ENCODE data around the gene CDKN1A. TPM values are rescaled to one million over a fixed set of nuclear protein-coding genes. Genes with fewer than 3 reads are reported as not detected.
A peak's percentile ranks its signal among the peaks of the same experiment; 100 is the strongest.
"Not testable (repeated sequence)": the region's sequence is repeated elsewhere in the genome, so short reads cannot be mapped to it uniquely, and the experiment has no call there.

CDKN1A gene
- 275 TPM for polyA plus RNA-seq (2013, experiment 1 of 2; ENCODE audit: insufficient read length)
- polyA plus RNA-seq (2013, experiment 2 of 2; ENCODE audit: insufficient read length) = 401 TPM

GRCh38 chr6:36678488-36679042 is at the start of gene CDKN1A:
CDKN1A (plus strand) TSS chr6:36678714; CDS start chr6:36684102, 5,388 bp downstream.
- DNase-seq = peak; percentile 91

- DNase-seq = no peak
Observed at GRCh38 chr6:36629784-36630183, 48.7 kb upstream of the CDKN1A start.

- no peak for DNase-seq
Observed at GRCh38 chr6:36631326-36632011, 47.0 kb upstream of the CDKN1A start.

- DNase-seq = no peak
Observed at GRCh38 chr6:36633370-36633769, 45.1 kb upstream of the CDKN1A start.

DNA sequence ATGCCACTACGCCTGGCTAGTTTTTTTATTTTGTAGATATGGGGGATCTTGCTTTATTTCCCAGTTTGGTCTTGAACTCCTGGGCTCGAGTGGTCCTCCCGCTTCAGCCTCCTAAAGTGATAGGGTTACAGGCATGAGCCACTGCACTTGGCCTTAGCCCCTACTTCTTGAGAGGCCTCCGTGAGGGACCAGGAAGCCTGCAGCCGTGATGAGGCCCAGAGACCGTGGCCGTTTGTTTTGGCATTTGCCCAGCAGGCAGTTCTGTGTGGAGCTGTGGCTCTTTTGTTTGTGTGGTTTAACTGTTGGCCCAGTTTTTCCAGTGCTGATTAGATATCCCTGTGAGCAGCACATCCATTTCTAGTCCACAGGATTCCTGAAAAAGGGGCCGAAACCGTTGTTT is 44.6 kb upstream of the CDKN1A start:
- DNase-seq = peak; percentile 86

DNA sequence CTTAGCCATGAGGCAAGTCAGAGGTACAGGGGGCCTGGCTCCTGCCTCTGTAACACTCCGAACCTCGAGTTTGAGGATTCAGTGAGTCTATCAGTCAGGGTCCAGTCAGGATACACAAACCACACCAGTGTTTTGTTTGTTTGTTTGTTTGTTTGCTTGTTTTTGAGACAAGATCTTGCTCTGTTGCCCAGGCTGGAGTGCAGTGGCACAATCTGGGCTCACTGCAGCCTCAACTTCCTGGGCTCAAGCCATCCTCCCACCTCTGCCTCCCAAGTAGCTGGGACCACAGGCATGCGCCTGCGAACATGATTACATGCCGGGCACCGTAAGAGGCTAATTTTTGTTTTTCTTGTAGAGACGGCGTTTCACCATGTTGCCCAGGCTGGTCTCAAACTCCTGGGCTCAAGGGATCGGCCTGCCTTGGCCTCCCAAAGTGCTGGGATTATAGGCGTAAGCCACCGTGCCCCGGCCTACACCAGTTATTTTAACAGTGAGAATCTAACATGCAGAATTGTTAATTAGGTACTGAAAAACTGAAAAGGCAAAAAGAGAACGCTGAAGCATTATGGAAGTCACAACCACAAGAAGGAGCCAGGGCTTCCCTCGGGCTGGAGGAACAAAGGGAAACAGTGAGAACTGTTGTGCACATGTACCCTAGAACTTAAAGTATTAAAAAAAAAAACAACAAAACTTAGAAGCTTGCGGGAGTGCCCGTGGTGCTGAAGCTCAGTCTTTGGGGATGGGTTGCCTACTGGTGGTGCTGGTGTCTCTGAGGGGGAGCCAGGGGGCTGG is 44.0 kb upstream of the CDKN1A start:
- no peak for DNase-seq

DNA sequence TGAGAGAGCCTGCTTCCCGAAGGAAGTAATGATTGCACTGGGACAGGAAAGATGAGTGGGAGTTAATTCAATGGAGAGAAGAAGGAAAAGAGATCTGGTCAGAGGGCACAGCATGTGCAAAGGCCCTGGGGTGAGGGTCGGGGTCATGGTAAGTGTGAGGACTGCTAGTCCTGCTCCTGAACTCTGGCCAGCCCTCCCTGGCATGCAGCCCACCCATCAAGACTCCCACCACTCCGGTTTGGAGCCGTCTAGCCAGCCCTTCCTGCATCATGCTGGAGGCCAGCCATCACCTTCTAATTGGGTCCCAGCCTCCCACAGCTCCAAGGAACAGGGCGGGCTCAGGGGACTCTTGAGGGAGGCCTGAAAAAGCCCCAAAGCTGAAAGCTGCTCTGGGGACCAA is 42.2 kb upstream of the CDKN1A start:
- DNase-seq = no peak

DNA sequence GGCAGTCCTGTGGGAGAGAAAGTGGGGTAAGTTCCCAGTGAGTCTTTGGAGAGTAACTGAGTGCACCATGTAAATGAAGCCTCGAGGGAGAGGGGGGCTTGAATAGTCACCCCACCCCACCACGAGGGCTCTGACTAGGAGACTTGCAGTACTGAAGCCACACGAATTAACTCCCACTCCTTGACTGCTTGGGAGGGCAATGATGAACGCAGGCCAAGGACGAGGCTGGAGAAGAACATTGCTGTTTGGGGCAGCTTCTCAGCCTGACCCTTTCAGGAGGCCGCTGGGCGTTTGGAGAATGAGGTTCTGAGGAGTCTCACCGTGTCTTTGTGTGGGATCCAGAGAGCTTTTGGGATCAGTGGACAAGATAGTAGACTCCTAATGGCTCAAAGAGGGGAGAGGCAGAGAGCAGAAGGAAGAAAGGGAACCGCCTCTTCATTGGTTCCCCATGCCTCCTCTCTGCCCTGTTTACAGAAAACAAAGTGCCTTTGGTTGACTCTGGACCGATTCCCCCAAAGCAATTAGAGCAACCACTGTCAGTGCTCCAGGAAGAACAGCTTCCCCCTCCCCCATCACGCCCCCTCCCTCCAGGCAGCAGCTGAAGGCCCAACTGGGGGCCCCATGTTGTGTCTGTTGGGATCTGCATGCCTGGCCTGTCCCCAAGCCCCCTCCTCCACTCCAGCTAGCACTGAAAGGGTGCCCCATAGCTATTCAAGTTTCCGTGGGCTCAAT is 41.7 kb upstream of the CDKN1A start:
- DNase-seq = no peak

DNA sequence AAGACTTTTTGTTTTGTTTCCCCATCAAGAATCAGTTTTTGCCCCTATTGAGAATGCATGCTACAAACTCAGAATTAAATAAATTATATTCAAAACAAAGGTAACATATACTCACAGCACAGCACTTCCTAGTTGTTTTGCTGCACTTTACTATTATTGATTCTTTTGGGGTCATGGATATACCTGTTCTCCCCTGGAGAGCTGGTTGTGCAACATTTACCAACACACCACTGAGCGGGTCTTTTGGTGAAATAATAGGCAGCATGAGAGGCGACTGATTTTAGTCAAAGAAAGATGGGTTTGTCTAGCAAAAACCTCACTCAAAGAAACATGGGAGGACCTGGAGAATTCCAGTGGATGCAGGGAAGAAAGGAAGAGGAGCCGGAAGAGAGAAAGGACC is 39.9 kb upstream of the CDKN1A start:
- no peak for DNase-seq

DNA sequence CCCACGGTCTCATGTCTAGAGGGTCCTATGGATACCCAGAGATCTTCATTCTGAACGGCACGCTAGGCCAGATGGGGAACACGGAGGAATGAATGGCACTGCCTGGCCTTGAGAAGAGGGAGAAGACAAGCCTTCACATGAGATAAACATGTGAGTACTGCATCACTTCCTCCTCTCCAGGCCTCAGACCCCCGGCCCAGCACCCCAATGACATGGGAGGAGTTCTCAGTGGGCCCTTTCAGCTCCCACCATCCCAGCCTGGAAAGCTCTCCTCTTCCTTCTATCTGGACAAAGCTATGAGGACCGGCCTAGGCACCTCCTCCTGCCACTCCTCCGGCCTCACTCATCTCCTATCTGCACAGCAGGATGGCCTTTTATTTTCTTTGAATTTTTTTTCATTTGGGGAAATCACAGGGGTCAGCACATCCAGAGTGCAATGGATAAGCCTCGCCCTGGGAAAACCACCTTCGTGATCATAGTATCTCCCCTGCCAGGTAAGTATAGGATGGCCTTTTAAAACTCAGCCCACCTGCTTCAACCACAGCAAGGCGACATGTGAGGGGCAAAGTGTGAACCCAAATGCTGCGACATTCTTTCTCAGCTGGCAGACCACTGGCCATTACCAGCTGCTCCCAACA is 39.2 kb upstream of the CDKN1A start:
- no peak for DNase-seq

GRCh38 chr6:36641543-36641942 is 37.0 kb upstream of the CDKN1A start:
- DNase-seq = no peak

DNA sequence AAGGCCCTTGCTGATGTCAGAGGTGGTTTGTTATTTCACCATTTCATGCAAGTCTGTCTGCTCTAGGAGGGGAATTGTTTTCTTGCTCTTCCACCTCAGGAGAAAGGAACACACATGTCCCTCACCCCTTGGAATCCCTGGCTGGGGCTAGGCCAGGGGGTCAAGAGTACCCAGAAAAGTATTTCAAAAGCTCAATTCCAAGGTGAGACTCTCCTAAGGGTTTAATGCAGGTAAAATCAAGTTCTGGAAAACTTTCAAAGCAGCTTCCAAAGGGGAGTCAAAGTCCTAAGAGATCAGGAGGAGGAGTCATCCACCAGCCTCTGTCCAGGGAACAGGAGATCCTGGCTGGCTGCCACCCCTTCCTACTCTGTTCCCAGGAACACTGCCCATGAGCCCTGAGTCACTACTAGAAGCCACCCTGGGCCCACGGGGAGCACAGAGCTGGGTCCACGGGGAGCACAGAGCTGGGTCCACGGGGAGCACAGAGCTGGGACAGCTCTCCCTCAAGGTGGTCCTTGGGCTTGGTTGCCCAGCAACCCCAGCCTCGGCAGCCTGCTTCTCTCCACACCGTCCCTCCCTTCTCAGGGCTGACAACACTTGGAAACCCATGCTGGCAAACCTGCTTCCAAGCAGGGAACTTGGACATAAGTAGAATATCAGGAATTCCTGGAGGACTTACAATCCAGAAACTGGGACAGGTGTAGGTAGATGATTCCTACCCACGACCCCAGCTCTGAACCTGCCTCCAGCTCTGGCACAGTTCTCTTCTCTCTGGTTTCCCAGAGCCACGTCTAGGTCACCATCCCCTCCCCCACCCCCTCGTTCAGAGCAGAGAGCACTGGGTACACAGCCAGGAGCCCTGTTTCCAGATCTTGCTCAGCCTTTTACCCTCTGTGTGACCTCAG is 35.3 kb upstream of the CDKN1A start:
- peak; percentile 87 for DNase-seq

- DNase-seq = no peak
Observed at GRCh38 chr6:36643977-36644376, 34.5 kb upstream of the CDKN1A start.

DNA sequence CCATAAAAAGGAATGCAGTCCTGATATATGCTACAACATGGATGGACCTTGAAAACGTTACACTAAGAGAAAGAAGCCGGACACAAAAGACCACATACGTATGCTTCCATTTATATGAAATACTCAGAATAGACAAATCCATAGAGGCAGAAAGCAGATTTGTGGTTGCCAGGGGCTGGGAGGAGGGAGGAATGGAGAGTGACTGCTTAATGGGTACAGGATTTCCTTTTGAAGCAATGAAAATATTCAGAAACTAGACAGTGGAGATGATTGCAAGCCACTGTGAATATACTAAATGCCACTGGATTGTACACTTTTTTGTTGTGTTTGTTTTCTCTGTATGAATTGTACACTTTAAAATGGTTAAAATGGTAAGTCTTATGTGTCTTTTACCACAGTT is 29.4 kb upstream of the CDKN1A start:
- DNase-seq = no peak

DNA sequence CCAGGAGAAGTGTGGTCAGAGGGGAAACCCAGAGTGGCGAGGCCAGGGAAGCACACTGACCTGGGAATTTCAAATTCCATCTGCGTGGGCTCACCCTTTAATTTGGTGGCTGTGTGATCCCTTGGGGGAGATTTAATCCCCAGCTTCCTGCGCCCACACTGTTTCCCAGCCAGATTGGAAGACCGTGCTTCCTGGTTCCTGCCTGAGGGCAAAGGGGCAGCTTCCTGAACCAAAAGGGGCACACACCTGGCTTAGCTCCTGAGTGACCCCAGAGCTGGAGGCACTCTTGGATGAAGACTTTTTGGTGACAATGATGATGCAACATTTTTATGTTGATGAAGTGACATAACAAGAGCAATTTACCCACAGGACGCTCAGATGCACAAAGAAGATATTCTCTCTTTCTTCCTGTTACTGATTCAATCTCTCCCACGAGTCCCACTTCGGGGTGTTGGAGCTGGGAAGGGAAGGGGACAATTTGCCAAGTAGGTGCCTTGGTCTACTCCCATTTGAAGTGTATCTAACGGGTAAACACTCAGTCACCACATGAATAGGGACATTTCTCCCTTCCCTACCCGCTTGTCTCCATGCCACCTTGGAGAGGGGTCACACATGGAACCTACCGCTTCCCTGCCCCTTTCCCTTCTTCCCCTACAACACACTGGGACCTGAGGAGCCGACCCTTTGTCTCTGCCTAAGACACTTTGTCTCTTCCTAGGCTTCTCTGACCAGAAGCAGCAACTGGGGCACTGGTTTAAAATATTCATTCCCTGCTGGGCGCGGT is 28.6 kb upstream of the CDKN1A start:
- no peak for DNase-seq

DNA sequence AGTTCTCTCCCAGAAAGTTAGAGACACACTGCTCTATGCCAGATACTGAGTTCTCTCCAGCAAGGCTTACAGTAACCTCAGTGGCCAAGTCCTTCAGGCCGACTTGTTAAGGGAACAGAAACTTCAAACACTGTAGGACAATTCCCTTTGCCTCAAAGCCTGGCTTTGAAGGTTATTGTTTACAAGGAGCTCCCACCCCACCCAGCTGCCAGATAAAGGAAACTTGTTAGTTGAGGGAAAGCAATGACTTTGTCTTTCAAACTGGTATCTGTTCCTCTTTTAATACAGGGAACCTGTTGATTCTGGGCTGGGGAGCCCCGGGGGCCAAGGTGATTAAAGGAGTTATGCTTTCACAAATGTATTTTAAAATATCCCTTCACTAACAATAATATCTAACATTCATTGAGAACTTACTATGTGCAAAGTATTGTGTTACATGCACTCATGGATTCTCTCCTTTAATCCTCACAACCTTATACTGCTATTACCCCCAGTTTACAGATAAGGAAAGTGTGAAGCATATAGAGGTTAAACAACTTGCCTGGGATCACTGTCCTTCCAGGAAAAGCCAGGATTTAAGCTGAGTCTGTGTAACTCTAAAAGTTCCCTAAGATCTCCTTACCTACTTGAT is 27.6 kb upstream of the CDKN1A start:
- no peak for DNase-seq

DNA sequence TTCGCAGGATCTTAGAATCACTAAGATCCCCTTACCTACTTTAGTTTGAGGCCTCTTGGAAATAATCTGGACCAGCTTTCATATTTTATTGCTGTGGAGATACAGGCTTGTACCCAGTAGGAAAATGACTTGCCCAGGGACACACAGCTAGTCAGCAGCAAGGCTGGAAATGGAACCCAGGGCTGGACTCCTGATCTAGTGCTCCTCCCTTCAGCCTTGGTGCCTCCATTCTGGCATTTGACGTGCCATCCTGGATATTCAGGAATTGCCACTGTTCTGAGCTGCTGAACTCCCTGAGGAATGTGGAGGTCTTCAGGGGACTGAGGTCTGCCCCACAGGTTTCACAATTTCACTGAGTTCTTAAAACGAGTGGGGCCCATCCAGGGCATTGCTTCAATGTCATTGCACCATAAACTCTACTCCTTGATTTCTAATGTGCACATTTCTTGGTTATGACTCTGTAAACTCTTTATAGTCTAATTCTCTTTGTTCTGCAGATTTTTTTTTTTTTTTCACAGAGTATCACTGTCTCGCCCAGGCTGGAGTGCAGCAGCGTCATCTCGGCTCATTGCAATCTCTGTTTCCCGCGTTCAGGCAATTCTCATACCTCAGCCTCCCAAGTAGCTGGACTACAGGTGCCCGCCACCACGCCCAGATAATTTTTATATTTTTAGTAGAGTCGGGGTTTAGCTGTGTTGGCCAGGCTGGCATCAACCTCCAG is 26.7 kb upstream of the CDKN1A start:
- no peak for DNase-seq

DNA sequence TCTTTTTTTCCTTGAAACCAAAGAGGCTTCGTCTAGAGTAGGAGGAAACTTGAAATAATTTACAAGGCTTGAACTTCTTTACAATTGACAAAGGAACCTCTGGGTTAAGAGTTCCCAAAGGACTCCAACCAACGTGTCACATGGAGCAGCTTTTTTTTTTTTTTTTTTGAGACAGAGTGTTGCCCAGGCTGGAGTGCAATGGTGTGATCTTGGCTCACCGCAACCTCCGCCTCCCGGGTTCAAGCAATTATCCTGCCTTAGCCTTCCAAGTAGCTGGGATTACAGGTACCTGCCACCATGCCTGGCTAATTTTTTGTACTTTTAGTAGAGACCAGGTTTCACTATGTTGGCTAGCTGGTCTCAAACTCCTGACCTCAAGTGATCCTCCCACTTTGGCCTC is 24.0 kb upstream of the CDKN1A start:
- not testable (repeated sequence) for DNase-seq

DNA sequence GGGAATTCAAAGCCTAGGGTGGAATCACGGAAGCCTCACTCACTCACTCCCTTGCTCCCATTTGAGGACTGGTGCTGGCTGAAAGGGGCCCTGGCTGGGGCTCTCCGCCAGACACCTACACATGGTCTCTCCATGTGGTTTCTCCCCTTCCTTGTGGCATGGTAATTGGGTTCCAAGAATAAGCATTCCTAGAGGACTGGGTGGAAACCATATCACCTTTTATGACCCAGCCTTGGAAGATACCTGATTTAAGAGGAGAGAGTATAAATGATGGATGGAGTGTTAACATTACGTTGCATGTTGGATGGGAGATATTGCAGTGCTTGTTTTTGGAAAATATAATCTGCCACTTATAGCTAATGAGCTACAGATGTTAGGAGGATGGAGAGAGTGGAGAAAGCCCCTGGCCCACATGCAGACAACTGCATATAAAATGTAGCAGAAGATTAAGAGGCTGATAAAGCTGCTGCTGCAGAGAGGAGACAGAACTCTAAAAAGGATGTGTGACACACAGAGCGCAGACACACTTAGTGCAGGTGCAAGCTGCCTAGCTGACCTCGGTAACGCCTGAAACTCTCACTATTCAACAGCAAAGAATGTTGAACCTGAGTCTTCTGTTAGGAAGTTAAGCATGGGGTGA is 23.3 kb upstream of the CDKN1A start:
- no peak for DNase-seq

Data from fibroblast of skin of back (primary cell).